HEK293T (cell line): ENCODE data around the gene NDUFA3.
"Not testable (repeated sequence)": the region's sequence is repeated elsewhere in the genome, so short reads cannot be mapped to it uniquely, and the experiment has no call there.

Source experiments
- CTCF ChIA-PET: fragments of 350-600 bp; formaldehyde crosslinking; extraction: SDS; loops from one replicate; lab custom pipeline; 2021; ENCODE audit warnings: antibody characterized with exemption, inconsistent platforms; lab: Yijun Ruan, JAX
- POLR2A ChIA-PET: fragments of 350-600 bp; formaldehyde crosslinking; extraction: SDS; loops from one replicate; lab custom pipeline; 2020; ENCODE audit warnings: antibody characterized with exemption, inconsistent platforms; lab: Yijun Ruan, JAX
- DNase-seq: peaks from one replicate; pipeline ENCODE4 v3.0.0; 2012; ENCODE audit warnings: mixed read lengths; ENCODE audit errors: extremely low spot score
- ARNT ChIP-seq: fragments of 450-650 bp; IDR thresholded peaks from 2 replicates; pipeline ENCODE4 v1.6.1; 2017; ENCODE audit warnings: mild to moderate bottlenecking
- BHLHE40 ChIP-seq: fragments of 450-650 bp; IDR thresholded peaks from 2 replicates; pipeline ENCODE4 v1.6.1; 2016; ENCODE audit warnings: mild to moderate bottlenecking, moderate library complexity, borderline replicate concordance
- CTBP1 ChIP-seq: fragments of 450-650 bp; IDR thresholded peaks from 2 replicates; pipeline ENCODE4 v1.6.1; 2016; ENCODE audit warnings: borderline replicate concordance
- ELF4 ChIP-seq: fragments of 450-650 bp; IDR thresholded peaks from 2 replicates; pipeline ENCODE4 v1.6.1; 2017; ENCODE audit warnings: antibody characterized with exemption
- FOXA1 ChIP-seq: fragments of 450-650 bp; IDR thresholded peaks from 2 replicates; pipeline ENCODE4 v1.6.1; 2016; ENCODE audit warnings: mild to moderate bottlenecking
- FOXK2 ChIP-seq: fragments of 450-650 bp; IDR thresholded peaks from 2 replicates; pipeline ENCODE4 v1.6.1; 2016; ENCODE audit warnings: mild to moderate bottlenecking
- FOXM1 ChIP-seq: fragments of 450-650 bp; IDR thresholded peaks from 2 replicates; pipeline ENCODE4 v1.6.1; 2017; ENCODE audit warnings: mild to moderate bottlenecking, borderline replicate concordance
- HDGF ChIP-seq: fragments of 450-650 bp; IDR thresholded peaks from 2 replicates; pipeline ENCODE4 v1.6.1; 2017; ENCODE audit warnings: antibody characterized with exemption, borderline replicate concordance
- L3MBTL2 ChIP-seq: fragments of 450-650 bp; conservative IDR thresholded peaks from 2 replicates; pipeline ENCODE4 v1.6.1; 2016; ENCODE audit warnings: mild to moderate bottlenecking
- LEF1 ChIP-seq: fragments of 450-650 bp; IDR thresholded peaks from 2 replicates; pipeline ENCODE4 v1.6.1; 2017; ENCODE audit warnings: mild to moderate bottlenecking, borderline replicate concordance
- NFRKB ChIP-seq: fragments of 450-650 bp; IDR thresholded peaks from 2 replicates; pipeline ENCODE4 v1.6.1; 2016; ENCODE audit warnings: mild to moderate bottlenecking, moderate library complexity
- PKNOX1 ChIP-seq: fragments of 450-650 bp; IDR thresholded peaks from 2 replicates; pipeline ENCODE4 v1.6.1; 2016
- SP1 ChIP-seq: fragments of 450-650 bp; IDR thresholded peaks from 2 replicates; pipeline ENCODE4 v1.6.1; 2017
- SUZ12 ChIP-seq: fragments of 450-650 bp; IDR thresholded peaks from 2 replicates; pipeline ENCODE4 v1.6.1; 2016; ENCODE audit warnings: mild to moderate bottlenecking
- TARDBP ChIP-seq: fragments of 450-650 bp; IDR thresholded peaks from 2 replicates; pipeline ENCODE4 v1.6.1; 2016
- ZNF384 ChIP-seq: fragments of 450-650 bp; IDR thresholded peaks from 2 replicates; pipeline ENCODE4 v1.6.1; 2016

NDUFA3 gene

GRCh38 chr19:54099190-54099902 is 3.3 kb upstream of the NDUFA3 start:
- no peak for DNase-seq
- TF ChIP-seq FOXK2 (no peak), ZNF384 (no peak), BHLHE40 (no peak), ELF4 (no peak), SUZ12 (no peak), PKNOX1 (no peak), CTBP1 (no peak), SP1 (no peak), LEF1 (no peak)
- POLR2A ChIA-PET, result interaction anchor here (1.2 kb wide), 1 partner anchor 68 kb away, joined by 3 read pairs; no protein-coding TSS in a partner anchor
- CTCF ChIA-PET, result no interaction called here

- DNase-seq, CTCF ChIA-PET: not testable (repeated sequence)
- POLR2A ChIA-PET, result interaction anchor here (1.2 kb wide), 1 partner anchor 68 kb away, joined by 3 read pairs; no protein-coding TSS in a partner anchor
Observed at GRCh38 chr19:54099903-54100255, 2.8 kb upstream of the NDUFA3 start.

- no peak for DNase-seq
- ChIA-PET POLR2A (interaction anchor here (0.5 to 1.2 kb wide), 2 partner anchors 69 to 272 kb away, joined by 3 to 4 read pairs; no protein-coding TSS in a partner anchor), CTCF (no interaction called here)
- no peak for TF ChIP-seq LEF1
- no peak for TF ChIP-seq HDGF
- no peak for TF ChIP-seq ZNF384
- no peak for TF ChIP-seq ARNT
- TF ChIP-seq BHLHE40, result no peak
- TF ChIP-seq ELF4, result no peak
- TF ChIP-seq FOXM1, result no peak
- TF ChIP-seq TARDBP, result no peak
- TF ChIP-seq FOXA1, result no peak
- no peak for TF ChIP-seq FOXK2
- no peak for TF ChIP-seq NFRKB
- TF ChIP-seq CTBP1, result no peak
- no peak for TF ChIP-seq SP1
- no peak for TF ChIP-seq SUZ12
- no peak for TF ChIP-seq L3MBTL2
Observed at GRCh38 chr19:54100561-54100960, 2.1 kb upstream of the NDUFA3 start, which contains the start of gene OSCAR. Gene OSCAR (minus strand): TSS chr19:54100803. CDS start chr19:54100792, 11 bp downstream.

- CTCF ChIA-PET, result no interaction called here
- POLR2A ChIA-PET, result no interaction called here
- DNase-seq, result no peak
- TF ChIP-seq BHLHE40 (no peak), HDGF (no peak), CTBP1 (no peak), TARDBP (no peak), FOXK2 (no peak), NFRKB (no peak), FOXA1 (no peak), FOXM1 (no peak), SUZ12 (no peak), ZNF384 (no peak), SP1 (no peak), LEF1 (no peak), PKNOX1 (no peak), L3MBTL2 (no peak), ELF4 (no peak), ARNT (no peak)
Observed at GRCh38 chr19:54104998-54105715, 2.5 kb downstream of the NDUFA3 start.

GRCh38 chr19:54105796-54106195 is 3.1 kb downstream of the NDUFA3 start:
- DNase-seq, result no peak
- ChIA-PET POLR2A (no interaction called here), CTCF (no interaction called here)
- TF ChIP-seq LEF1, result no peak
- TF ChIP-seq SP1, result no peak
- no peak for TF ChIP-seq ZNF384
- no peak for TF ChIP-seq FOXK2
- TF ChIP-seq FOXM1, result no peak
- no peak for TF ChIP-seq FOXA1
- TF ChIP-seq PKNOX1, result no peak
- TF ChIP-seq ARNT, result no peak
- no peak for TF ChIP-seq CTBP1
- TF ChIP-seq TARDBP, result no peak
- TF ChIP-seq NFRKB, result no peak
- TF ChIP-seq ELF4, result no peak
- TF ChIP-seq BHLHE40, result no peak
- TF ChIP-seq SUZ12, result no peak

GRCh38 chr19:54106716-54107115 is 4.1 kb downstream of the NDUFA3 start:
- POLR2A ChIA-PET, result no interaction called here
- CTCF ChIA-PET, result no interaction called here
- DNase-seq, result no peak
- TF ChIP-seq FOXA1 (no peak), SUZ12 (no peak), PKNOX1 (no peak), LEF1 (no peak), L3MBTL2 (no peak), BHLHE40 (no peak), HDGF (no peak), SP1 (no peak), ARNT (no peak), FOXK2 (no peak), ELF4 (no peak), NFRKB (no peak), ZNF384 (no peak), CTBP1 (no peak), TARDBP (no peak), FOXM1 (no peak)
